Esophagus muscularis mucosa (tissue), 3 donors: ENCODE data around the gene FAM135A.

Experiments
- CTCF ChIP-seq, 3 experiments: fragments of 200-600 bp in 2 of 3; fragments of 450-650 bp in 1 of 3; sonication (generic) in 2 of 3; IDR thresholded peaks; one replicate each; pipeline ENCODE4 v1.5.1; 2017 to 2019; ENCODE audit warnings: antibody characterized with exemption in 3 of 3, mild to moderate bottlenecking in 2 of 3, moderate library complexity in 1 of 3
- EP300 ChIP-seq: sonication (generic); formaldehyde crosslinking; IDR thresholded peaks from one replicate; pipeline ENCODE4 v1.6.1; 2017; ENCODE audit warnings: antibody characterized with exemption

- TF ChIP-seq CTCF (IDR thresholded peaks at IDR 0.05) (no peak), EP300 (no peak)
Observed at GRCh38 chr6:70599187-70599586, 185.9 kb downstream of the FAM135A start.
